Stimulated activated CD4-positive, alpha-beta T cell treated with anti-CD3 and anti-CD28 coated beads, Interleukin-12 subunit alpha, Interleukin-12 subunit beta, amount 100 ng/mL, for 48 hours (primary cell): ENCODE results near the gene HEG1.
A peak's percentile ranks its signal among the peaks of the same experiment; 100 is the strongest.
"Not testable (repeated sequence)": the region's sequence is repeated elsewhere in the genome, so short reads cannot be mapped to it uniquely, and the experiment has no call there.

Source experiments
- DNase-seq, 3 donors: peaks; one replicate each; pipeline ENCODE4 v3.0.0-alpha.2; 2020; ENCODE audit warnings: low read depth in 2 of 3, low spot score in 1 of 3

Gene HEG1

DNA sequence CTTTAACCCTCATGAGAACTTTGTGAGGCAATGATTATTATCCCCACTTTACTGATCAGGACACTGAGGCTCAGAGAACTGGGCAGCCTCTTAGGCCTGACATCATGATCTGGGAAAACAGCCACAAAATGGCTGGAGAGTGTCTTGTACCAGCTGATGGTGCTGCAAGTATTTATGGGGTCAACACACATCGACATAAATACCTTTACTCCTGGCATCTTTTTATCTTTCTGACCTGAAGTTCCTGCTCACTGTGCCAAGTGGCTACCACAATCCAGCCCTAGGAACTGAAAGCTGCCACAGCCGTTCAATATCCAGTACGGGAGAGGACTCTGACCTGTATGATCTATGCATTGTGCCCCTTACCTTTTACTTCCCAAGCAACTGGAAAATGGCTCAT is 92.0 kb downstream of the HEG1 start:
- DNase-seq = no peak

DNA sequence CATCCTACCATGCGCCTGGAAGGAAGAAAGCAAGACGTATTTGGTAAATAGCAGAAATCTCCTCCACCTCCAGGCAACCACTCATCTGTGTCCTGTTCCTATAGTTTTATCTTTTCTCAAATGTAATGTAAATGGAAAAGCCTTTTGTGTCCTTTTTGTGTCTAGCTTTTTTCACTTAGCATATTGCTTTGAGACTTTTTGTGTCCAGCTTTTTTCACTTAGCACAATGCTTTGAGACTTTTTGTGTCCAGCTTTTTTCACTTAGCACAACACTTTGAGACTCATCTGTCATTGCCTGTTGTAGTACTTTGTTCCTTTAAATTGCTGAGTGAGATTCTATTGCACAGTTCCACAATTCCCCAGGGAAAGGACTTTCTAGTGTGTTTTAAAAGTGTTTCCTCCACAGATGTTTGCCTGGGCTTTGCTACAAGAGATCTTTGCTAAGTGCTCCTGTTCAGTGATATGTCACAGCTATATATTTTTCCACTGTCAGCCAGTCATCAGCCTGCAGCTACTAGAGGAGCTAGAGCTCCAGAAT is 93.3 kb downstream of the HEG1 start:
- DNase-seq = no peak

DNA sequence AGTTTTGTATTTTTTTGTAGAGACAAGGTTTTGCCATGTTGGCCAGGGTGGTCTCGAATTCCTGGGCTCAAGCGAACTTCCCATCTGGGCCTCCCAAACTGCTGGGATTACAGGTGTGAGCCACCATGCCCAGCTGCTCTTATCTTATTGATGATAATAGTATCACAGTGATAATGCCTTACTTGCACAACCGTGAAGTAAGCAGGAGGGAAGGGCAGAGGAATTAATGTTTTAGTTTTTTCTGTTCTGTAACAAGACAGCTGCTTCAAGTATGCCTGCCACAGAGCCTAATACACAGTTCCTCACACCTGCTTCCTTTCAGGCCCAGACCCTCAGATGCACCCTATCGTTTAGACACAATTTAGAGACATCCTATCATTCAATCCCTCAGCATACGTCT is 95.1 kb downstream of the HEG1 start:
- no peak for DNase-seq

DNA sequence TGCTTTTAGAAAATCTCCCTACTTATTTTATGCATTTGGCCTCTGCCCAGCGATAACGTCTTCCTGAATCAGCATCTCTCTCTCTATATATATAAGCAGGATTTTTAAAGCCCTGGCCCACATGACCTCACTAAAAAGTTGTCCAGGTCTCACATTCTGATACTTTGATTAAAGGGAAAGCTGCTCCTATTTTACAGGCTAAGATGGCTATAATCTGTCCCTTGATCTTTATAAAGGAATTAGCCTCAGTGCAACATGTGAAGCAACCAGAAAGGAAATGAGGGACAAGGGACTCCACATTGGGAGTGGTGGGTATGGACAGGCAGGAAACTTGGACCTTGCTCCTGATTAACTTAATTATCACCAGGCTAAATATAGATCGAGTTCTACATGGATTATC is 95.7 kb downstream of the HEG1 start:
- DNase-seq = no peak

DNA sequence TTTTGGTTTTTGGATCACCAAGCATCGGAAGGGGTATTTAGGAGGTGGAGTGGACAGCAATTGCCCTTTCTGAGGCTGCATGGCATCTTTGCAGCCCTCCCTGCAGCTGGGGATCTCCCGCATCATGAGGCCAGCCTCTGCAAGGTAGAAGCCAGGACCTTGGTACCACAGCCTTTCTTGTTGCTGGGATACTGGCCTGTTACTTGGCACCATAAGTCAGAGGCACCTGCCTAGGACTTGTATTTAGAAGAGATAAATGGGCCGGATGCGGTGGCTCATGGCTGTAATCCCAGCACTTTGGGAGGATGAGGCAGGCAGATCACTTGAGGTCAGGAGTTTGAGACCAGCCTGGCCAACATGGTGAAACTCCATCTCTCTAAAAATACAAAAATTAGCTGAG is 97.8 kb downstream of the HEG1 start:
- not testable (repeated sequence) for DNase-seq

DNA sequence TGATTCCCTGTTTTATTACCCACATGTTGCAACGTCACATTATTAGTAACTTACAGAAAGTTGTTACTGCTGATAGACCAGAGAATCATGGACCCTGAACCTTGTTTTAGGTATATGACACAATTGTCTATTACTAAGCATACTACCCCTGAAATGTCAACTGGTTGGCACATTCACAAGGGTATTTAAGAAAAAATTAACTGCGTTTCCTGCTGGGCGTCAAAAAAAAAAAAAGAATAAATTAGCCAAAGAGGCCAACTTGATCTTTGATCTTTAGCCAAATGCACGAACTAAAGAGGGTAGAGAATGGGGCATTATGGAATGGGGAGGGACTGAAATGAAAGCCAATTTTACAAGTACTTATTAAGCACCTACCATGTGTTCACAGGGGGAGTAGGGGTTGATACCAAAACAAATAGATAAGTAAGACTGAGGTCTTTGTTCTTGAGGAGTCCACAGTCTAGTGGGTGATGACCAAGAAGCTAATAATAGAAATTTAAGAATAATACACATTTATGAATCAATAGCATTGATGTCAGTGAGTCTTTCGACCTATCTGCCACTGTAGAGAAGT is 103.4 kb downstream of the HEG1 start:
- no peak for DNase-seq

DNA sequence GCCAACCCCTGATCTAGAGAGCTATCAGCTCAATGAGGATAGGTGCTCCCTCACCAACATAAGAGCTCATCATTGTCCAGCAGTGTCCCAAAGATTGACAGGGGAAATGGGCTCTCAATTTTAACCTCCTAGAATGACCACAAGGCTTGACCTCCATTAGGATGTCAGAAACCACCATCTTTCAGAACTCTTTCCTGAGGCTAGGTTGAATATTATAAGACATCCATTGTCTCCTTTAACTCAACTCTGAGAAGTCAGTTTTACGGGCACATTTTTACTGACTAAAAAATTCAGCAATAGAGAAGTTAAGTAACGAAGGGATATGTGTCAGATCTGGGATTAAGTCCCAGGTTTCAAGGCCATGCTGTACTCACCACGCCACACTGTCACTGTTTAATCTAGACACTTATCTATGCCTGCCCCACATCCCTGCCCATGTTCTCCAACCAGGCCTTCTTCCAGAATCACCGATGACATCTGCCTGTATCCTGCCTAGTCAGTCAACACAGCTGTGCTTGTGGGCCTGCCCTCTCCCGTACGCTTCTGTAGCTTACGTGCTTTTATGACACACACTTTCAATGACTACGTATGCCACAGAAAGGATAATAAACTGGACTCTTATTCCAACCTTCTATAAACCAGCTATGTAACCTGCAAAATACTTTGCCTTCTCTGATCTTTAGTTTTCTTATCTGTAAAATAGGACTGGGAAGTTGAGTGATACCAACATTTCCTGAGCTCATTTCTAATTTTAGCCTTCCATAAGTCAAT is 104.1 kb downstream of the HEG1 start:
- DNase-seq = no peak

DNA sequence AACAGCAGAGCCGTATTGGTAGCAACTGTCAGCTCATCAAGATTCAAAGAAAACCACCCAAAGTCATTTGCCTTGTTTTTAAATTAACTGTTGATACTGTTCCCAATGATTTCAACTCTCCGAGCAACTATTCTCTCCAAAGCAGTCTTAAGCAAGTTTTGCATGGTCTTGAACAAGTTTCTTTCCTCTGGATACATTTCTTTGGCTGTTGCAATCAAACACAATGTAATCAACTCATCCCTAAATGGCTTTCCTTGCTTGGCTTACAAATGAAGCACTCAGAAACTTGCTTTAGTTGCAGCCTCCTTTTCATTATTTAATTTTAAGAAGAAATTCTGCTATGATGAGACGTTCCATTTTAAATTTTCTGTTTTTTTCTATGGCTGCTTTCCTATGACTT is 105.8 kb downstream of the HEG1 start:
- DNase-seq = no peak

DNA sequence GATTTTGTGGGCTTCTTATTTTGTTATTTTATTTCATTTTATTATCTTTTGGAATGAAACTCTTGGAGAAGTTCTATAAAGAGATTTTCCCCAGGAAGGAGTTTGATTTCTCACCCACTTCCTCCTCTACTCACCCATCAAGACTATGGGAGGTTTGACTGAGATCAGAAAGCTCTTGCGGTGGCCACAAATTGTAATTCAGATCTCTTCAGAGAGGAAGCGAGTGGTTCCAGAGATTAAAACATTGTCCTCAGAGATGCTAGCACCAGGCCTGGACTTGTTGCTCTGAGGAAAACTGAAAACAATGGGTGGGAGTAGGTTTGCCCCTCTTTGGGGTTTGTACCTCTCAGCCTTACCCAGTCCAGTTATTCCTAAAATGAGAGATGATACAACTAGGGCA is 113.2 kb downstream of the HEG1 start:
- no peak for DNase-seq

DNA sequence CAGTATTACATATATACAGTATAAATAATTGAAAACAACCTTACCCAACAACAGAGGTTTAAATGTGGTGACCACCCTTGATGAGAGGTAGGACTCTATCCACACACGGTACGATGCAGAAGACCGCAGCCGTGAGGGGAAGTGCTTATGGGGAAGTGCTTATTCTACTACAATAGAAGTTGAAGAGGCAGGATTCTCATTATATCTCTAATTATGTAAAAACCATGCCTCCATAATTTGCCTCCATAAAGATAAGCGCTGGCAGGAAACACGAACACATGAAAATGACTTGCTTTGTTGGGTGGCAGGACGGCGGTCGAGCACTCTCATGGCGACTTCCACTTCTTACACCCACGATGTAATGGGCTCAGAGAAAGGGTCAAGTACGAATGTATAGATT is 114.0 kb downstream of the HEG1 start:
- DNase-seq = no peak

DNA sequence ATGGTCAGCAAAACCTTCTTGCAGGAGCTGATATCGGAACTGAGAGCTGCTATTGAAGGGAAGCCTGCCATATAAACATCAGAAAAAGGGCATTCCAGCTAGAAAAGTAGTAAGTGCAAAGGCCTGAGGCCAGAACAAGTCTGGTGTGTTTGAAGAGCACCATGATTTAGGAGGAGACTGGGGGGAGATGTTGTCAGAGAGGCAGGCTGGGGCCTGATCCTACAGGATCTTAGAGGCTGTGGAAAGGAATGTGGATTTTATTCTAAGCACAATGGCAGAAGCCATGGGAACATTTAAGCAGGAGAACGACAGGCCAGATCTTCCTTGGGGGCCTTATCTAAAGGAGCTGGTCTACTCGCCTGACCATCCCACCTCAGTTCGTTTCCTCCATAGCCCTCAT is 116.1 kb downstream of the HEG1 start:
- DNase-seq = no peak

DNA sequence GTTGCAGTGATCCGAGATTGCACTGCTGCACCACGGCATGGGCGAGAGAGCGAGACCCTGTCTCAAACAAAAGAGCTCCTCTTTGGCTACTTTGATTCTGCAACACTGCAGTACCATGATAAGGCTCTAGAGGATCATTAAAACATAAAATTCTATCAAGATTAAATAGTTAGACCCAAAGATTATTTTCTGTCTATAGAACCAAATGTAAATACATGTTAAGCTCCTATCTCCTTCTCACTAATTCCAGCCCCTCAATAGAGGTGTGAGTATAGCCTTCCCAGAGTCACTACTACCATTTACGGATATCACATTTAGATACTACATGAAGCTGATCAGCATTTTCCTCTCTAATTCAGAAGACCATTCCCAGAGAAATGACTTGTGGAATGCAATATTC is 116.9 kb downstream of the HEG1 start:
- no peak for DNase-seq

DNA sequence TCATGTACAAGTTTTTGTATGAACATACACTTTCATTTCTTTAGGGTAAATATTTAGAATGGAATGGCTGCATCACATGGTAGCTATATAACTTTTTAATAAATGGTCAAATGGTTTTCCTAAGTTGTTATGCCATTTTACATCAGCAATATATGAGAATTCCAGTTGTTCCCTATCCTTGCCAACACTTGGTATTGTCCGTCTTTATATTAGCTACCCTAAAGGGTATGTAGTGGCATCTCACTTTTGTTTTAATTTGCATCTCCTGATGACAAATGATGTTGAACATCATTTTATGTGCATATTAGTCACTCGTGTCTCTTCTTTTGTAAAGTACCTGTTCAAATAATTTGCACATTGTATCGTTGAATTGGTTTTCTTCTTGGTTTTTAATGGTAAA is 118.7 kb downstream of the HEG1 start:
- DNase-seq = no peak

DNA sequence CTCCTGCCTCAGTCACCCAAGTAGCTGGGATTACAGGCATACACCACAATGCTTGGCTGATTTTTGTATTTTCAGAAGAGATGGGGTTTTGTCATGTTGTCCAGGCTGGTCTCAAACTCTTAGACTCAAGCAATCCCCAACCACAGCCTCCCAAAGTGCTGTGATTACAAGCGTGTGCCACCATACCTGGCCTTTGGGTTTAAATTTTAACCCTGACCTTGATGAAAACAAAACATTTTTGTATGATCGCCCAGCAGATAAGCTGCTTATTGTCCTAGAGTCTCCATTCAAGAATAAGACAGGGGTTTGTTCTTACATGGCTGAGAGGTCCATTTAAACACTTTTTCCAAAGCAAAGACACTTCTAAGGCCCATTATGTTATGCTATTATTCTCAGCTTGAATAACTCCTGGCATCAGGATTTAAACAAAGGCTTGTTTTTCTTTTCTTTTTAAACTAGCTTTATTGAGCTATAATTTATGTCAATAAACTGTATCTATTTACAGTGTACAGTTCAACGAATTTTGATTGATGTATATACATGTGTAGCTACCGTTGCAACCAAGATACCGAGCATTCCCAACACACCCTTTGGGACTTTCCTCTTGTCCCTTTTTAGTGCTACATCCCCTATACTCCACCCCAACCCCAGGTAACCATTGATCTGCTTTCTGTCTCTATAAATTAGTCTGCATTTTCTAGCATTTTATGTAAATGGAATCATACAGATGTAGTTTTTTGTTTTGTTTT is 119.8 kb downstream of the HEG1 start:
- DNase-seq = no peak

DNA sequence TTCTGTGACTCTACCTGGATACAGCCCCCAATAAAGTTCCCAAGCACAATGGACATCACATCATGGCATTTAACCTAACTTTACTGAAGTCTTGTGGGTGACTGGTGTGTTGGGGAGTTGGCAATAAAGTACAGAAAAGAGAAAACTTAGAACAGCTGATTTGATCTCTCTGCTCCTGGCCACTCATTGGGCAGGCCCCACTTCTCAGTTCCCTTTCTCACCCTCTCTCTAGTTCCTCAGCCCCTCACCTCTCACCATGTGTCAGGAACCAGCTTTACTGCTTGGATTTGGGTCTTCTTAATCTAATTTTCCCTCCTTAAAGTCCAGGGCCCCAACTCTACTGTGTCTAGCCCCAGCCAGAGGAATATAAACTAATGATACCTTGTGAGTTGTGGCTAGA is 120.5 kb downstream of the HEG1 start:
- no peak for DNase-seq

DNA sequence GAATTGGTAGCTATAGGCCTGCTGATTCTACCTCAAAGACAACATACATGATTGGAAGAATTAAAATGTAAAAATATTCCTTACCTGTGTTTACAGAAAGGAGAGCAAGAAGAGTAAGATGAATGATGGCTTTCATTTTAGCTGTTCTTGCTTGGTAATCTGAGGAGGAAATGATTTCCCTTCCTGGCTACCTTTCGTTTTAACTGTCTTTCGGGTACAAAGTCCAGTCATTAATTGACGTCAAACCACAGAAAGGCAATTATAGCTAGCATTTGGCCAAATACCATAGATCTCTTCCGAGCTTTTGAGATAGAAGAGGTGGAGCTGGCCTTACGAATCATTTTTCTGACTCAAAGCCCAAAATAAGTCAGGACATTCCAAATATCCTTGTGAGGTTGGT is 121.2 kb downstream of the HEG1 start, which contains the start of gene MUC13:
TSS of gene MUC13 (minus strand) at position 175 of the 400 bp plus-strand sequence. CDS start at position 136, 39 bp downstream.
- DNase-seq = no peak

DNA sequence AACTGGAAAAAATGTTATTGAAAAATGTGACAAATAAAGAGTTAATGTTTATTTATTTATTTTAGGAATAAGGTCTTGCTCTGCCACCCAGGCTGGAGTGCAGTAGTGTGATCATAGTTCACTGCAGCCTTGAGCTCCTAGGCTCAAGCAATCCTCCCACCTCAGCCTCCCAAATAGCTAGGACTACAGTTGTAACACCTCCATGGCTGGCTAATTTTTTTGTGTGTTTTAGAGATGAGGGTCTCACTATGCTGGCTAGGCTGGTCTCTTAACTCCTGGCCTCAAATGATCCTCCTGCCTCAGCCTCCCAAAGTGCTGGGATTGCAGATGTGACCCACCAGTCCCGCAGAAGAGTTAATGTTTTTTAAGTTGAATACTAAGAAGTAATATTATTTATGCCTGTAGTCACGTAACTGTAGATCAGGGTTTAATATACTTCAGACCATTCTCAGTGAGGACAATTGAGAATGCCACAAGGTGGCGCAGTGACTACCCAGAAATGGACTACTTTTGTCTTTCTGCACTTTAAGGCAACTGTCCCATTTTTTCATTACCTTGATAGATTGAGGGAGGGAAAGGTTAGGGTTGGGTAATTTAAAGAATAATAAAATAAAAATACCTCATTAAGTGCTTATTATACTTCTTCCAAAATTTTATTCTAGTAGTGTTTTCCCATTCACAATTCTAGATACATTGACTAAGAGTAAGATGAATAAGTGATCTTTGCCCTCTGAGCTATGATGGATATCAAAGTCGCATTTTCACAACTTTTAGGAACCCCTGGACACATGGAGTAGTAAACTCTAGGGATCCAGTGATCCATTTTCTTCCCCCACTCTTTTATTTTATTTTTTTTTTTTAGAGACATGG is 127.2 kb downstream of the HEG1 start:
- DNase-seq = peak; percentile 21 to 53 (median 49)

DNA sequence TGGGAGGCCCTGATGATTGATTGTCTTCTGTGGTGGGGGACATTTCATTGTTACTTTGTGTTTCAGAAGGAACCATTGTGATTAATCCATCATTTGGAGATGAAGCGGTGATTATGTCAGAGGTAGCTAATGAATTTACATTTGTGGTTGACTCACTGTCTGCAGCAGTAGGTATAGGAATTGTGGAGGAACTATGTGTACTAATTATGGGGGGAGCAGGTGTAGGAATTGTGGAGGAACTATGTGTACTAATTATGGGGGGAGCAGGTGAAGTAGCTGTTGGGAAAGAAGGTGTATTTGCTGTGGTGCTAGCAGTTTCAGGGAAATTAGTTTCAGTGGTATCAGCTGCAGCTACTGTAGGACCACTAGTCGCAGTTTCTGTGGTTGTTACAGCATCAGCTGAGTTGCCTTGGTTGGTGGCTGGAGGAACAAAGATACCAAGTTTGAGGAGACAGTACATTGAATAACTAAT is 128.2 kb downstream of the HEG1 start:
- DNase-seq = no peak

DNA sequence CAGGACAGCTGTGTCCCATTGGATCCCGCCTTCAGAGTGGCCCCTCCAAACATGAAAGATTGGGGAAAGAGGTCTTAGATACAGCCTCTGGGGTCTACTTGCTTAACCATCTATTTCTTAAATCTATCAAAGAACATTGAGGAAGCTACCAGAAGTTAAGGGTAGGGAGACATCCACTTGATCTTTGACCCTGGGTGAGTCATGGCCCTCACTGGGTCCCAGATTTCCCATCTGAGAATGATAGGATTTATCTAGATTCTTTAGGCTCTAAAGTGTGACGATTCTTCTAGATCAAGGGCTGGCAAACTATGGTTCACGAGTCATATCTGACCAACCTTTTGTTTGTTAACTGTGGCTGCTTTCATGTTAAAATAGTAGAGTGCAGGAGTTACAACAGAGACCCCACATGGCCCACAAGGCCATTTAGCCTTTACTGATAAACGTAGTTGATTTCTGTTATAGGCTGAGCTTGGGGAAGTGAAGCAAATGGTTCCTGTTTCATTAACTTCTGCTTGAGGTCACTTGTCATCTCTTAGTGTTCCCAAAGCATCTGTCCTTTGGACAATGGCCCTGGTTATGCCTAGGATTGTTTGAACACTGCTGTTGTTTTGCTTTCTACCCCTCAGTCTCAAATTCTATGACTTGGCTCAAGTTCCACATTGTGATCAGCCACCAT is 129.2 kb downstream of the HEG1 start:
- no peak for DNase-seq

DNA sequence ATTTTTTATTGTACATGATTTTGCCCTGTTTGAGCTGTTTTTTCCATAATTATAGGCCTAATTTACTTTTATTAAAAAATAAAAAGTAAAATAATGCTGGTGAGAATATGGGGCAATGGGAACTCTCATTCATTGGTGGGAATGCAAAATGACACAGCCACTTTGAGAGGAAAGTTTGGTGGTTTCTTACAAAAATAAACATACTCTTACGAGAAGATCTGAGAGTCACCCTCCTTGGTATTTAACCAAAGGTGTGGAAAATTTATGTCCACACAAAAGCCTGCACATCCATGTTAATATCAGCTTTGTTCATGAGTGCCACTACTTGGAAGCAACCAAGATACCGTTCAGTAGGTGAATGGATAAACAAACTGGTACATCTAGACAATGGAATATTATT is 131.1 kb downstream of the HEG1 start:
- DNase-seq = no peak
